HG03442 (cell line): Measurements from ENCODE around the gene CHM.

Experiments used
- ATAC-seq: cut with Tn5 transposase; IDR thresholded peaks from one replicate; pipeline ENCODE4 v1.9.1; 2021; ENCODE audit warnings: mild to moderate bottlenecking, moderate library complexity; ENCODE audit not compliant: unreplicated experiment

CHM gene

DNA sequence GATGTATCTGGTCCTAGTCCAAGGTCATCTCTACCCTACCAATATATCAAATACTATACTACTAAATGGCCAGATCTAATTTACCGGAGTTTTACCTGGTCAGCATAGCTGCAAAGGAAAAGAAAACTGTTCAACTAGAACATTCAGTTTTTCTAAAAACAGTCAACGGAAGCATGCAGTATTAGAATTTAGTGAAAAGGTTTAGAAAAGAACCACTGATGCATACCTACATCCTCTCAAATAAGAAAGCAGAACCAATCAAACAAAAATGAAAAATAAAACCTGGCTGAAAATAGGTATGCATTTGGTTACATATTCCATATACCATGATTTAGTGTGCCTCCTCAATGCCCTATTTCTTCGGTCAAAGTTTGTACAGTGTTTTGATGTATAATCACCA lies 140.0 kb downstream of the CHM start:
- ATAC-seq = no peak

DNA sequence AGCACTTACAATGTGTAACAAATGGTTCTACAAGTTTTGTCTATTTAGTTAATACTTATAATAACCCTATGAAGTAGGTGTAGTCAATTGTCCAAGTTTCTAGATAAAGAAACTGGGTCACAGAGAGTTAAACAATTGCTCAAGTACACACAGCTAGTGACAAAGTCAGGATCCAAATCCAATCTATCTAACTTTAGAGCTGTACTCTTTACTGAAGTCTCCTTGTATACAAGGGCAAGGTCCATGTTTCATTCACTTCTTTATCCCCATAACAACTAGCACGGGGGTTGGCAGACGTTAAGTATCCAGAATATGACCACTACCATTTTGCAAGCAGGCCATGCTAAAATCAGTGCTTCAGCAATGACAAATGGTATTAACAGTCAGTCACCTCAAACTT lies 141.0 kb downstream of the CHM start:
- no peak for ATAC-seq

DNA sequence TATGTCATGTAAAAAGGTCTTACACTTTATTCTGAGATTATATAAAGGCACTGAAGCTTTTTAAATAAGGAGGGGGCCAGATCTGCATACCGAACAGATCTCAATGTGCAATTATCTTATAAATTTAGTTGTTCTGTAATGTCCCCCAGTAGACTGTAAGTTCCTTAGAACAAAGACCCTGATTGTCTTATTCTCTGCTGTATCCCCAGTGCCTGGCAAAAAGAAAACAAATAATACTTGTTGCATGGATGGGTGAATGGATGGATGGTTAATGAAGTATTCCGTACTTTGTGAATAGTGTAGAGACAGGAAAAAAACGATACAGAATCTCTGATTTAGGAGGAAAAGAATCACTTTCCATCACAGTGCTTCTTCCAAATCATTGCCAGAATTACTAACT lies 141.5 kb downstream of the CHM start:
- ATAC-seq = no peak

GRCh38 chrX:85903692-85904471 lies 143.5 kb downstream of the CHM start:
- ATAC-seq = no peak

DNA sequence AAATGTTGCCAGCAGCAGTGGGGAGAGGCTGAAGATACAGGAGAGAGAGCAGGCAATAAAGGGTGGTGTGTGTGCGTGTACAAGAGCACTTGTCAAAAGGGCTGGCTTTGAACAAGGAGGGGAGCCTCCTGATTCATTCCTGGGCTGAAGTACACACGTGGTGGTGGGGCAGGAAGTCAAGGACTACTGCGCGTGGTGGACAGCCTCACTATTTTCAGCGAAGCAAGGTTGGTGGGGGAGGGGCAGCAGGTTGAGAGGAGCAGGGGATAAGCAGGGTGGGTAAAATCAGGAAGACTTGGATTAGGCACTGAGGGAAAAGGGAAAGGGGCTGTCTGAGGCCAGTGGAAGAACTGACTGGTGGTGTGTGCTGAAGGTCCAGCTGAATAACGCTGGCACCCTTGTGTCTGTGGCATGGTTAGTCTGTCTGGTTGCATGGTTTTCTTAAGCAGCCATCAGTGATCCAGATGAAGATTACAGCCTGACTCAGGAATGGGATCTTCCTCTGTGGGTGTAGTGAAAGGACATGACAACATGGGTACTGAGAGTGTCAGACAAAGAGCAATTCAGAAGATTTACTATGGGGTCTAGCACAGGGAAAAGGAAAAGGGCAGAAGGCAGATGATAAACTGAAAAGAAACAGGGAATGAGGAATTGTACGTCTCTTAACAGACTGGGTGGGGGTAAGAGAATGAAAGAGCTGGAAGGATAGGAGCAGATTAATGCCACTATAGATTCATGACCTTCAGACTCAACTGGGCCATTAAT lies 149.8 kb downstream of the CHM start:
- ATAC-seq = no peak

DNA sequence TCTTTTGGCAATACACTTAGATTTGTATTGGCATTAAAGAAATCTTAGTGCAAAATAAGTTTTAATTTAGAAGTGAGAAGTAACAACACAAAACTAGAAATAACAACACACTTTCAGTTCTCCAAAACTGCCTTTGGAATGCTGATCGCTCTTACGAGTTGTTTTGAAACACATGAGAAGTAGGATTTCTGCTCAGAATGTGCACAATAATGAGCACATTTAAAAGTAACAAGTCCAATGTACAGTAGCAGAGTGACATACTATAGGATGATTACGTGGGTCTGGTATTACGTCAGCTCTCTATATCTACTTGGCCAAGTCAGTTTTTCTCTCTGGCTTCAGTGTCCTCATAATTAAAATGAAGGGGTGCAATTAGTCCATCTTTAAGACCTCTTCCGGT lies 164.8 kb downstream of the CHM start:
- ATAC-seq = no peak

GRCh38 chrX:85870585-85870984 lies 176.8 kb downstream of the CHM start:
- ATAC-seq = no peak

GRCh38 chrX:85865324-85865723 lies 182.0 kb downstream of the CHM start:
- no peak for ATAC-seq

GRCh38 chrX:85859426-85859825 lies 187.9 kb downstream of the CHM start:
- no peak for ATAC-seq

GRCh38 chrX:85851418-85851817 lies 195.9 kb downstream of the CHM start:
- peak; percentile 77 for ATAC-seq

GRCh38 chrX:85836868-85837267 lies 210.5 kb downstream of the CHM start:
- no peak for ATAC-seq

- no peak for ATAC-seq
Observed at GRCh38 chrX:85828771-85829170, 218.6 kb downstream of the CHM start.

DNA sequence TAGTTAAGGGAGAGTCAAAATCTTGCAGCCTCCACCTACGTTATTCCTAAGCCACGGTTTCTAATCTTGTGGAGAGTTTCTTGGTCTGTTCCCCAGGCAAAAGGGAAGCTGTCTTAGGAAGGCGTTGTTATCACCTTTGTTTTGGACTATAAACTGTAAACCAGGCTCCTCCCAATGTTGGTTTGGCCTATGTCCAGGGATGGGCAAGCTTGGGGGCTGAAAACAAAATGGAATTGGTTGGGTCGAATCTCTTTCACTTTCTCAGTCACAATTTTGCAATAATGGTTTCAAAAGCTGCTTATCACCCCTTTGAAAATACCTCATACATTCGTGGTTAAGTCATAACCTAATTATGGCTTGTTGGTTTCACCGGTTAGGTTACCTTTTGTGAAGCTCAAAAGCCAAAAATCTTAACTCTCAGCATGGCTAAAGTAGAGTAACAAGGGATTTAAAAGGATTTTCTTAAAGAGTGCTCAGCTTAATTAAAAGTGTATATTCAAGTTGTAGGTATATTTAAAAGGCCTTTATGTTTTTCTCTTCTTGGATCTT lies 232.1 kb downstream of the CHM start:
- ATAC-seq = no peak
